ENCODE measurements around the gene KRTAP5-2.
"Not testable (repeated sequence)": the region's sequence is repeated elsewhere in the genome, so short reads cannot be mapped to it uniquely, and the experiment has no call there.

KRTAP5-2 gene

DNA sequence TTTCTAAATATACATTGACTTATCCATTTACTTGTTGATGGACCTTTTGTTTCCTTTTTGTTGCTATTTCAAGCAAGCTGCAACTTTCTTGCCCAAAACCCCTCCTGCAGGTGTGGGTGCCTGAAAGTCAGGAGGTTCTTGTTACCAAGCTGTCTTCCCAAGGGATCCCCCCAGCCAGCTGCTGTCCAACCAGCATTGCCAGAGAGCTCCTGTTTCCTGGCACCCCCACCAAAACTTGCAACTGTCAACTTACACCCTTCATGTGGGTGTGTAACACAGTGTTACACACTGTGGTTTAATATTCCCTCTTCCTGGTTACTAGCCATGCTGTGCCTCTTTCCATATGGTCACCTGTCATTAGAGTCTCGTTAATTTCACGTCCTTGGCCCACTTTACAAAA, 11.4 kb downstream of the KRTAP5-2 start:
- no peak for DNase-seq

DNA sequence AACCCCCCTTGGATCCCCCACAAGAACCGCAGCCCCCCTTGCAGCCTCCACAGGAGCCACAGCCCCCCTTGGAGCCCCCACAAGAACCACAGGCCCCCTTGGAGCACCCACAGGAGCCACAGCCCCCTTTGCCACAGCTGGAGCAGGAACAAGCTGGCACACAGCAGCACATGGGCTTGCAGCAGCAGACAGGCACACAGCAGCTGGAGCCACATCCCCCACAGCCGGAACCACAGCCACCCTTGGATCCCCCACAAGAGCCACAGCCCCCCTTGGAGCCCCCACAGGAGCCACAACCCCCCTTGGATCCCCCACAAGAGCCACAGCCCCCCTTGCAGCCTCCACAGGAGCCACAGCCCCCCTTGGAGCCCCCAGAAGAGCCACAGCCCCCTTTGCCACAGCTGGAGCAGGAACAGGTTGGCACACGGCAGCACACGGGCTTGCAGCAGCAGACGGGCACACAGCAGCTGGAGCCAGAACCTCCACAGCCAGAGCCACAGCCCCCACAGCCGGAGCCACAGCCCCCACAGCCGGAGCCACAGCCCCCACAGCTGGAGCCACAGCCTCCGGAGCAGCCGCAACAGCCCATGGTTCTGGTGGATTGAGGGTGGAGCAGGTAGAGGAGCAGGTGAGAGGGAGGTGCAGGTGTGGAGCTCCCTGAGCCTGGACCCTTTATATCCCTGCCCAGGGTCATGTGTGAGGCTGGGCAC, 13.3 kb downstream of the KRTAP5-2 start, which contains the start of gene KRTAP5-1:
KRTAP5-1 (minus strand) TSS at position 623 of the 710 bp plus-strand sequence; CDS start at position 589, 34 bp downstream.
- not testable (repeated sequence) for DNase-seq

DNA sequence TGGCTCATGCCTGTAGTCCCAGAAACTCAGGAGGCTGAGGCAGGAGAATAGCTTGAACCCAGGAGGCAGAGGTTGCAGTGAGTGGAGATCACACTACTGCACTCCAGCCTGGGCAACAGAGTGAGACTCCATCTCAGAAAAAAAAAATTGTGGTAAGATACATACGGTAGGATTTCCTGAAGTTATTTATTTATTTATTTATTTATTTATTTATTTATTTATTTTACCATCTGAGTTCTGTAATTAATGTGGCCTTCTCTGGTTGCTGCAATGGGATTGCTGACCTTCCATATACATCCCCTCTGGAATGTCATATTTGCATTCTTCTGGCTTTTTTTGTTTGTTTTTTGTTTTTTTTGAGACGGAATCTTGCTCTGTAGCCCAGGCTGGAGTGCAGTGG, 15.2 kb downstream of the KRTAP5-2 start:
- DNase-seq, result not testable (repeated sequence)

- no peak for DNase-seq
These were observed 16.1 kb downstream of the KRTAP5-2 start for GRCh38 chr11:1581976-1582375.

DNA sequence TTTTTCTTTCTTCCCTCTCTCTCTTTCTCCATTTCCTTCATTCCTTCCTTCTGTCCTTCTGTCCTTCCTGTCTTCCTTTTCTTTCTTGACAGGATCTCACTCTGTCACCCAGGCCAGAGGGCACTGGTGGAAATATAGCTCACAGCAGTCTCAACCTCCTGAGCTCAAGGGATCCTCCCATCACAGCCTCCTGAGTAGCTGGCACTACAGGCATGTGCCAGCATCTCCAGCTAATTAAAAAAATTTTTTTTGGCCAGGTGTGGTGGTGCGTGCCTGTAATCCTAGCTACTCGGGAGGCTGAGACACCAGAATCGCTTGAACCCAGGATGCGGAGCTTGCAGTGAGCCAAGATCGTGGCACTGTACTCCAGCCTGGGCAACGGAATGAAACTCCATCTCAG, 21.3 kb downstream of the KRTAP5-2 start:
- DNase-seq, result no peak

- DNase-seq, result not testable (repeated sequence)
These were observed 22.3 kb downstream of the KRTAP5-2 start for GRCh38 chr11:1575756-1576155.

DNA sequence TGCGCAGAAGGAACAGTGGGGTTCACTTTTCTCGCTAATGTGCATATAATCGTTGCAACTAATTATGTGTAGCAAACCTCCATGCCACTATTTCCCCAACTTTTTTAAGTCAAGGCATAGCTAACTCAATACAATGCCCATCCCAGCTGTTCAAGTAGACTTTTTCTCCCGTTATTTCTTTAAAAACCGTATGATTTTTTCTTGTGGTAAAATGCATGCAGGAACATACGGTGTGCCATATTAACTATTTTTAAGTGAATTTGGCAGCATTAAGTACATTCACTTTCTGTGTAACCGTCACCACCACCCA, 23.2 kb downstream of the KRTAP5-2 start:
- no peak for DNase-seq

DNA sequence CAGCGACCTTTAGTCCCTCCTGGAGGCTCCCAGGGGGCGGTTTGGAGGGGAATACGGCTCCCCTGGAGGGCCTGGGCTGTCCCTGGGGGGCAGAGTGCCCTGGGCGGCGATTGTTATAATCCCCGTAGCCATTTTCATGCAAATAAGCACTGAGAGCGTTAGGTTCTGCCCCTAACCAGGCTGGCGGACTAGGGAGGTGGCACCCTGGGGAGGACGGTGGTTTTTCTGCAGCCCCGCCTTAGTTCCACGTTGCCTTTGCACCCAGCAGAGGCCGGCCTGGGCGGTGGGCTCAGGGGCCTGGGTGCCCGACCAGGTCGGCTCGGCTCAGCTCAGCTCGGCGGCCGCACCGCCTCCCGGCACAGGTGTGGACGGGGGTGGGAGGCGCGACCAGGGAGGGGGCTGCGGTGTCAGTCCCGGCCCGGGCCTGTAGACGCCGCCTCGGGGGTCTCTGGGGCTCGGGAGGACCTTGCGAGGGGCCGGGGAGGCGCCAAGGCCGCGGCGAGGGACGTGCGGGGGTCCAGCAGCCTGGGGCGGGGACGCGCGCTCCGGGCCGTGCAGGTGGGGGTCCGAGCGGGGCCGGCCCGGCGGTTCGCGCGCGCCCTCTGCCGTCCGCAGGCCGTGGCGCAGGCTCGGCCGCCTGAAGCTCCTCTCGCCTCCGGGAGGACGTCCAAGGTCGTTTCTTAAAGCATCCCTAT, 23.7 kb downstream of the KRTAP5-2 start:
- DNase-seq, result peak; percentile 75

DNA sequence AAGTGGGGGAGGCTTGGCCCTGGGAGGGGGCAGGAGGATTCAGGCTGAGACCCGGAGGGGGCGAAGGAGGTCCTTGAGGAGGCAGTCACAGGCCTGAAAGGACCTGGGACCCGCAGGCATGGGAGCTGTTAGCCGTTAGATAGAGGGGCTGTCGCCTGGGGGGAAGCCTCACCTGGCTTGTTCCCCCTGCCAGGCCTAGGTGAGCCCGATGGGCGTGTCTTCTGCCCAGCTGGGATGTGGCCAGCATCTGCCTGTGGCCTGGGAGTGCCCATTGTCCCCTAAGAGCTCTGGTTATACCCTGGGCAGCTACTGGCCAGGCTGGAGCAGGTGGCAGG, 24.2 kb downstream of the KRTAP5-2 start:
- DNase-seq, result no peak

GRCh38 chr11:1573077-1573902, 24.8 kb downstream of the KRTAP5-2 start:
- peak; percentile 47 for DNase-seq

GRCh38 chr11:1572197-1573076, 25.7 kb downstream of the KRTAP5-2 start, which contains the start of gene DUSP8:
Gene DUSP8, minus strand, starts transcription at chr11:1572271. Its CDS starts 6,445 bp downstream, at chr11:1565826.
- peak; percentile 93 for DNase-seq

- DNase-seq, result no peak
These were observed 26.3 kb downstream of the KRTAP5-2 start for GRCh38 chr11:1571760-1572196.

DNA sequence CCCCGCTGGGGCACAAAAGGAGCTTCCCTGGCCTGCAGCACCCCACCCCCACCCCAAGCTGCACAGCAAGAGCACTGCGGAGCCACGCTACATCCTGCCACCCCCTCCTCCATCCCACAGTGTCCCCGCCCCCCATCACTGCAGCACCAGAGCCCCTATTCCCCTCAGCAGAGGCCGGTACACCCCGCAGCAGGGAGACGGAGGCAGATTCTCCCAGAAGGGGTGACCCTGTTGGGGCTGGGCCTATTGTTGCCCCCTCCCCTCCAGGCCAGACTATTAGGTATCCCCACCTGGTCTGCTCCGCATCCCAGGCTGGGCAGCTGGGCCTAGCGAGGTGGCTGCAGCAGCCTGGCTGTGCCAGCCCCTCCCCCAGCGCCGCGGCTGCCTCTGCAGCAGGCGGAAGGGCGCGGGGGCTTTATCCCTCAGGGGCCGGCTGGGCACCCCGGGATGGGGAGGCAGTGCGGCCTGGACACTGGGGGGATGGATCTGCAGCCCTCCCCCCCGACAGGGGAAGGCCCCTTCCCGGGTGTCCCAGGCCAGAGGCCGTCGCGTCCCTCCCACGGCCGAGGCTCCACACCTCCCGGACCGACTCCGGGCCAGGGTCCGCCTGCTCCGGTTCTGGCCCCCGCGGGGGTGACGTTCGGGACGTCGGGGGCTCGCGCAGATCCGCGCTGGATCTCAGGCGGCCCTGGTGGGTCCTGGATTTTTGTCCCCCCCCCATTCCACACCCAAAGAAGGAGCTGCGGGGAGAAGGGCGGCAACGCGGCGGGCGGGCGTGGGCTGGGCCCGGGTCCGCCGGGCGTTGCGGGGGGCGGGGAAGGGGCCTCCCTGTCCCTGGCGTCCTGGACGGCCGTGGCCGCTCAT, 27.0 kb downstream of the KRTAP5-2 start:
- DNase-seq, result no peak

DNA sequence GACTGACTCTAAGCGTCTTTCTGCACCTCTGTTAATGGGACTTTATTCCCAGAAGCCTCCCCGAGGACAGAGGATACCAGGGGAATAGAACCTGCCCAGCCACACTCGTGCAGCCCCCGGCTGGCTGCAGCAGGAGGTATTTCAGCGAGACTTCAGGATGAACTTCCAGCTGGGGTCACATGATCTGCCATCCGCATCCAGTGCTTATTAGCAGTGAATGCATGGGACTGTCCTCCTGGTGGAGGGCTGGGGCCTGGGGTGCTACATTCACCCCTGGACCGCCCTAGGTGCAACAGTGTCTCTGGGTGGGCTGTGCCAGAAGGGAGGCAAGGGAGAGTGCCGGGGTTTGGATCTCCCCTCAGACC, 27.6 kb downstream of the KRTAP5-2 start:
- no peak for DNase-seq

GRCh38 chr11:1570001-1570453, 28.1 kb downstream of the KRTAP5-2 start:
- no peak for DNase-seq

DNA sequence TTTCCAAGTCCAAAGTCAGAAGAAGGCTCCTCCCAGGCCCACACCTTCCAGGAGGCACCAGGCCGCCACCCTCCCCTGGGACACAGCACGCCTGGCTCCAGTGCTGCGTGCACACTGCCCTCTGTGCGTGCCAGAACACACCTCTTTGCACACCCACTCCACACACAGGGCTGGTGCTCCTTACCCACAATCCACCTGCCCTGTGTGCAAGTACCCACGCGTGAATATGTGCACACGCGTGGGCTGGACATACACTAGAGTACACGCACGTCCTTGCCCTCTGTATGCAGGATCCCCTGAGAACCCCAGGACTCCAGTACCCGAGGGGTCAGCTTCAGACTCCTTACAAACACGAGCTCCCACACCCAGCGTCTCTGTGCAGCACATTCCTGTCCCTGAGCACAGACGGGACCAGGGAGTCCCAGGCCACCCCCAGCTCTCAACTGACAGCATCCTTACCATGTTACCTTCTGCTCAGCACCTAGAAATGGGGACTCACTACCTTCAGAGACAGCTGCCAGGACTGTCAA, 28.8 kb downstream of the KRTAP5-2 start:
- DNase-seq, result no peak

DNA sequence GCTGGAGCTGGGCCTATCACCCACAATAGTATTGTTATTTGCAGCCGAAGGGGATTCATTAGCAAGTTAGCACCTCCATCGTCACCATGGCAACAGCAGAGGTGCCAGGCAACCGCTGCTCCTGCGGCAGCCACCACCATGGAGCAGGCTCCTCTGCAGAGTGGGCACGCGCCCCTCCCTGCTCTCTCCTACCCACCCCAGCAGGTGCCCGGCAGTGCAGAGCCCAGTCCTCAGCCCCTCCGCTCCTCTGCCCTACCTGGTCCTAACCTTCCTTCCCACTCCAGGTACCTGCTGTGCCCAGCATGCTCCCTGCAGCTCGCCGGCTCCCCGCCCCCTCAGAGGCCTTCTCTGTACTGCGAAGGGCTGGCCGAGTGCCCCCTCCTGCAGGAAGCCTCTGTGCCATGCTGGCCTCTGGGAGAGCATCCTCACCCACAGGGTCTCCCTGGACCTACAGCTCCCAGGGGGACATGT, 29.6 kb downstream of the KRTAP5-2 start:
- no peak for DNase-seq

DNA sequence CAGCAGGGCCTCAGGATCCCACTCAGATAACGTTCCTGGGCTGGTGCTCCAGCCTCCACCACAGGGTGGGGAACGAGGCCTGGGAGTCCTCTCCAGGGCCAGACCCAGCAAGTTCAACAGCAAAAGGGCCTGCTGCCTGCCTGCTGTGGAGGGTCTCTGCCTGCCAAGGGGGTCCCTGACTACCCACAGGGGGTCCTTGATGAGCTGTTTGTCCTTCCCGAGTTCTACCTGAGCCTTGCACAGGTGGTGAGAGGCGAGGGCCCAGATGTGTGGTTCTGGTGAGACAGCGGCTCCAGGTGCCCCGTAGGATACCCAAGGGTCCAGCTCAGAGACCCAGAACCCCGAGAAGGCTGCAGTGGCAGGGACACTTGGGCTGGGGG, 30.4 kb downstream of the KRTAP5-2 start:
- no peak for DNase-seq

DNA sequence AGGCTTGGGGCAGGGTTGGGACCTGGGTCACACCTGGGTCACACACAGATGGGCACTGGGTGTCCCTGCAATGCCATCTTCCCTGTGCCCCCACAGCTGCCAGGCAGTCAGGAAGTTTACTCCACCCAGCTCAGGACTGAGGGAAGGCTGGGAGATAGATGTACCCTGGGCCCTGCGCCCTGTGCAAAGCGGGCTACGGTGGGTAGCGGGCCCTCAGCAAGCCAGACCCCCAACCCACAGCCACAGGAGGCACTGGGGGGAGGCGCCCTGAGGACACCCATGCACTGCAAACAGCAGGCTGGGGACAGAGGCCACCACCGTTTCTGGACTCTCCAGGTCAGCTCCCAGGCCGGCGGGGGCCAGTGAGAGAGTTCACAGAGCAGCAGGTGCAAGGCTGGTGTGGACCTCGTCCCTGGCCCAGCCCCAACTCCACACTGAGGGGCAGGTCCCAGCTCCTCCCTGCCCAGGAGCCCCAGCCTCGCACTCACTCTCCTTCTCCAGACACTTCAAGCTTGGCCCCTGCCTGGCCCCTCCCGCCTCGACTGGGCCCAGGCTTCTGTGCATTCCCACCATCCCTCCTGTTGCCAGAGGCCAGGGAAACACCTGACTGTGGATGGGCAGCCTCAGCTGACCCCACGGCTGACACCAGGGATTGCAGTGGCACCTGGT, 30.9 kb downstream of the KRTAP5-2 start:
- no peak for DNase-seq

DNA sequence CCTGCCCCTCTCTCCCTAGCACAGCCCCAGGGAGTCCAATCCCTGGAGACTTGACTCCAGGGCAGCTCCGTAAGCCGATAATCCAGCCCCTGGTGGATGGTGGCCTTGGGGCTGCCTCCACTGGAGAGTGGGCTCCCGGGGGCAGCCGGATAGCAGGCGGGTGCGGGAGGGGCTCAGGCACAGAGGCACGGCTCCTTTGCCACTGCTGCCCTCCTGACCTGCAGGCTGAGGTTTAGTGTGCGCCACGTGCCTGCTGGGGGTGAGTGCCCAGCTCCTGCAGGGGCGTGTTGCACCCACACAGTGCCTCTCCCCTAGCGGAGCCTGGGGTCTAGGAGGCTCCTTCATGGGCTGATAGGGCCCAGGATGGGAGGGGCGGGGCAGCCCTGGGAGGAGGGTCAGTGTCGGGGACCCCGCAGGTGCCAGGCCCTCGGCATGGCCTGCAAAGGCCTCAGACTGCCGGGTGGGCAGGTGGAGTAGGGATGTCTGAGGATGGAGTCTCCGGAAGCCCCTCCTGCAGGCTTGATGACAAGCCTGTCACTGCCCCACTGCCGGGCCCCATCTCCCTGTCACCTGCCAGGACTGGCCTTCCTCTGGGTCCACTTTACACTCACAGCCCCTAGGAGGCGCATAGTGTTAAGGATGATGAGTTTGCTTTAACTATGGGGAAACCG, 31.6 kb downstream of the KRTAP5-2 start:
- DNase-seq, result peak; percentile 22

All from stimulated activated CD8-positive, alpha-beta memory T cell treated with anti-CD3 and anti-CD28 coated beads, Interleukin-4, amount 100 ng/mL, for 48 hours (primary cell).